ENCODE data around the gene RAB3A.

RAB3A gene

GRCh38 chr19:18198374-18198773, 5.5 kb downstream of the RAB3A start:
- TF ChIP-seq FOXP2 (optimal IDR thresholded peaks at IDR 0.05; ENCODE audit: control extremely low read depth, extremely low read length, insufficient read depth), result no peak
- TF ChIP-seq EZH2 (IDR thresholded peaks at IDR 0.05), result no peak
- TF ChIP-seq POLR2AphosphoS5 (IDR thresholded peaks at IDR 0.05; ENCODE audit: borderline replicate concordance, low read depth, low read length), result no peak
- no peak for DNase-seq (ENCODE audit: low read depth, low spot score)
- Histone ChIP-seq H3K4me3 (no peak overlapping the region), H3K9ac (ENCODE audit: insufficient read length) (no peak overlapping the region), H3K27ac (no peak overlapping the region), H3K36me3 (ENCODE audit: insufficient read depth, low read length) (peaks cover 19% of the 10 kb centered on the region; the same call in 1 of the 2 replicates), H3K9me3 (ENCODE audit: low read depth, low read length) (no peaks in the 10 kb centered on the region)

DNA sequence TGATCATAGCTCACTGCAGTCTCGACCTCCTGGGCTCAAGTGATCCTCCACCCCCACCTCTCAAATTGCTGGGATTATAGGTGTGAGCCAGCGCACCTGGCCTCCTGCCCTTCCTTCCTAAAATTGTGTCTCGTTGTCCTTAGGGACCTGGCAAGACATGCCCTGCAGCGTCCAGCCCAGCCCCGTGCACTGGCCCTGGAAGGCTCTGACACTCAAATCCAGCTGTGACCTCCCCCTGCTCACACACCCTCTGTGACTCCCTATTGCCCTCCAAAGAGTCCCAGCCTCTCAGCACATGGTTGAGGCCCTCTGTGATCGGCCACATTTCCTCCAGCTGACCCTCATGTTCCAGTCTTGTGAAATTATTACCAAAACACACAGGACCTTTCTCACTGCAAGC, 5.9 kb downstream of the RAB3A start:
- Histone ChIP-seq H3K27ac (no peak overlapping the region), H3K36me3 (ENCODE audit: insufficient read depth, low read length) (peaks cover 19% of the 10 kb centered on the region; the same call in 1 of the 2 replicates), H3K4me3 (no peak overlapping the region), H3K9ac (ENCODE audit: insufficient read length) (no peak overlapping the region), H3K9me3 (ENCODE audit: low read depth, low read length) (no peaks in the 10 kb centered on the region)
- DNase-seq (ENCODE audit: low read depth, low spot score), result no peak
- no peak for TF ChIP-seq POLR2AphosphoS5 (IDR thresholded peaks at IDR 0.05; ENCODE audit: borderline replicate concordance, low read depth, low read length)
- TF ChIP-seq FOXP2 (optimal IDR thresholded peaks at IDR 0.05; ENCODE audit: control extremely low read depth, extremely low read length, insufficient read depth), result no peak
- TF ChIP-seq EZH2 (IDR thresholded peaks at IDR 0.05), result no peak

DNA sequence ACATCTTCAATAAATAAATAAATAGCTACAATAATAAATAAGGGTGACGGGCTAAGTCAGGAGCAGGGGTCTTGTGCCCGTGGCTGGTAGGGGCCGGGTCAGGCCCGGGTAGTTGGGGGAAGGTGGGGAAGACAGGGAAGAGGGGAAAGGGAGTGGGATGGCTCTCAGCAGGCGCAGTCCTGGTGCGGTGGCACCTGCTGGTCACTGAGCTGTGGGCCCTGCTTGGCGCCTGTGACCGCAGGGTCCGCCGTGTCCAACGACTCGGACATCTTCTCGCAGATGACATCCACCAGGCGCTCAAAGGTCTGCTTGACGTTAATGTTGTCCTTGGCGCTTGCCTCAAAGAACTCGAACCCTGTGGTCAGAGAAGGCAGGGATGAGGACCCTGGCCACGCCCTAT, 6.5 kb downstream of the RAB3A start:
- DNase-seq (ENCODE audit: low read depth, low spot score), result no peak
- H3K36me3 ChIP-seq (ENCODE audit: insufficient read depth, low read length), result peaks cover 19% of the 10 kb centered on the region; the same call in 1 of the 2 replicates
- H3K9ac ChIP-seq (ENCODE audit: insufficient read length), result no peak overlapping the region
- no peak overlapping the region for H3K4me3 ChIP-seq
- no peak for TF ChIP-seq EZH2 (IDR thresholded peaks at IDR 0.05)
- TF ChIP-seq FOXP2 (optimal IDR thresholded peaks at IDR 0.05; ENCODE audit: control extremely low read depth, extremely low read length, insufficient read depth), result no peak
- no peak for TF ChIP-seq POLR2AphosphoS5 (IDR thresholded peaks at IDR 0.05; ENCODE audit: borderline replicate concordance, low read depth, low read length)
- H3K9me3 ChIP-seq (ENCODE audit: low read depth, low read length), result no peaks in the 10 kb centered on the region
- H3K27ac ChIP-seq, result no peak overlapping the region

DNA sequence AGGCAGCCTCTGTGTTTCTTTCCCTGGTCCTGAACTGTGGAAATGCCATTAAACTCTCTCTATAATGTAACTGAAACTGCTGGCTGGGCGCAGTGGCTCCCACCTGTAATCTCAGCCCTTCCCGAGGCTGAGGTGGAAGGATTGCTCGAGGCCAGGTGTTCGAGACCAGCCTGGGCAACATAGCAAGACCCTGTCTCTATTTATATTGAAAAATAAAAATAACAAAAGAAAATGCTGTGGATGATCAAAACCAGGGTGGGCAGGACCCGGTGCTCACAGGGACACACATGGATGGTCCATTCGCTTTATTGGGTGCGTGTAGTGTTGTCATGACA, 7.4 kb downstream of the RAB3A start:
- no peak for DNase-seq (ENCODE audit: low read depth, low spot score)
- Histone ChIP-seq H3K9me3 (ENCODE audit: low read depth, low read length) (no peaks in the 10 kb centered on the region), H3K9ac (ENCODE audit: insufficient read length) (no peak overlapping the region), H3K4me3 (no peak overlapping the region), H3K36me3 (ENCODE audit: insufficient read depth, low read length) (peaks cover 17% of the 10 kb centered on the region; the same call in 1 of the 2 replicates), H3K27ac (no peak overlapping the region)
- TF ChIP-seq POLR2AphosphoS5 (IDR thresholded peaks at IDR 0.05; ENCODE audit: borderline replicate concordance, low read depth, low read length), result no peak
- TF ChIP-seq FOXP2 (optimal IDR thresholded peaks at IDR 0.05; ENCODE audit: control extremely low read depth, extremely low read length, insufficient read depth), result no peak
- no peak for TF ChIP-seq EZH2 (IDR thresholded peaks at IDR 0.05)

DNA sequence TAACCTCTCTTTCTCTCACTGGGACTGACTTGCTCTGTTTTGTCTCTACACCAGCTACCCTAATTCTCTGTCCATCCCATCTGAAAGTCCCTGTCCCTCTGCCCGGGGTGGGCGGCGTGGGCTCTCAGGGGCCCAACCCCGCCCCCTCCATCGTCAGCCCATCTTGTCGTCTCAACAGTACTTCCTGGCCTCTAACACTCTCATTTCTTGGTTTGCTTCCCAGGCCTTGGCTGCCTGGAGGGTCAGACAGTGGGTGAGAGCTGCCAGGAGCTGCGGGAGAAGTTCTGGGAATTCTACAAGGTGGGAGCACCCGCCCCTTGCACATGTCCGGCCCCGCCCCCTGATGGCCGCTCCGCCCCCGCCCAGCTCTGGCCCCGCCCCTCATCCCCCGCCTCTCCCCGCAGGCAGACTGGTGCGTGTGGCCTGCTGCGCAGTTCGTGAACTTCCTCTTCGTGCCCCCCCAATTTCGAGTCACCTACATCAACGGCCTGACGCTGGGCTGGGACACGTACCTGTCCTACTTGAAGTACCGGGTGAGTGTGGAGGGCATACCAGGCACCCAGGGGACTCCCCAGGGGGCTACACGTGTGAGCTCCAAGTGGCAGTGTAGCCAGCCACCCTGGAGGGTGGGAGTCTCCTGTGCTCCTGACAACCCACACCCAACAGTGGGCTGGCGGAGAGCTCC, 9.1 kb downstream of the RAB3A start:
- TF ChIP-seq EZH2 (IDR thresholded peaks at IDR 0.05) (no peak), POLR2AphosphoS5 (IDR thresholded peaks at IDR 0.05; ENCODE audit: borderline replicate concordance, low read depth, low read length) (no peak), FOXP2 (optimal IDR thresholded peaks at IDR 0.05; ENCODE audit: control extremely low read depth, extremely low read length, insufficient read depth) (no peak)

GRCh38 chr19:18194181-18194530, 9.7 kb downstream of the RAB3A start:
- H3K9ac ChIP-seq (ENCODE audit: insufficient read length), result no peak overlapping the region
- no peak overlapping the region for H3K27ac ChIP-seq

More for the DNA sequence above, 9.1 kb downstream of the RAB3A start:
- H3K9ac ChIP-seq (ENCODE audit: insufficient read length), result no peak overlapping the region
- H3K9me3 ChIP-seq (ENCODE audit: low read depth, low read length), result no peaks in the 10 kb centered on the region
- H3K27ac ChIP-seq, result no peak overlapping the region
- H3K4me3 ChIP-seq, result peak overlapping the region; percentile 93
- no peak for DNase-seq (ENCODE audit: low read depth, low spot score)
- peaks cover 11% of the 10 kb centered on the region; the same call in 1 of the 2 replicates for H3K36me3 ChIP-seq (ENCODE audit: insufficient read depth, low read length)

DNA sequence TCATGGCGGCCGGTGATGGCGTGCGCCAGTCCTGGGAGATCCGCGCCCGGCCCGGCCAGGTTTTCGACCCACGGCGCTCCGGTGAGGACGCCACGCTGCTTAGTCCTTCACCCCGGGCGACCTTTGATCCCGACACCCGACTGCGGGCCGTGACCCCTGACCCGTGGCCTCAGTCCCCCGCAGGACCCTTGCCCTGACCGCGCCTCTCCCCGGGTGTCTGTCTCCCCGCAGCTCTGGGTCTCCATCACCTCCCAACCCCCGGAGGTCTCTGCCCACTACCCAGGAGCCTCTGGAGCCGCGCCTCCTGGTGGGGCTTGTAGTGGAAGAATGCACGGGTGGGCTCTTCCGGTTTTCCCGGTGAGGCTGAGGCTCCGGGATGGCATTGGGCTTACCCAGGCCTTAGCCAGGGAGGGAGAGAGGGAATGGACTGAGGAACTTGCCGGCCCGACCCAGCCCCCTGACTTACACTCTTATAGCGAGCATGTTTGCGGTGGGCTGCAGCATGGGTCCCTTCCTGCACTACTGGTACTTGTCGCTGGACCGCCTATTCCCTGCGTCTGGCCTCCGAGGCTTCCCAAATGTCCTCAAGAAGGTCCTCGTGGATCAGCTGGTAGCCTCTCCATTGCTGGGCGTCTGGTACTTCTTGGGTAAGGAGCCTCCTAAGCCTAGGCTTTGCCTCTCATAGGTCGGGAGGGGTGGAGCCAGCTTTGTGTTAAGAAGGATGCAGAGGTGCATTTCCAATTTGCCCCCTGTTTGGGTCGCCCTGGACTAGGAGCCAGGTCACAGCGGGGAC, 10.3 kb downstream of the RAB3A start:
- no peak for DNase-seq (ENCODE audit: low read depth, low spot score)
- Histone ChIP-seq H3K36me3 (ENCODE audit: insufficient read depth, low read length) (peaks cover 8% of the 10 kb centered on the region; the same call in 1 of the 2 replicates), H3K9ac (ENCODE audit: insufficient read length) (peak overlapping the region; percentile 69), H3K27ac (no peak overlapping the region), H3K9me3 (ENCODE audit: low read depth, low read length) (no peaks in the 10 kb centered on the region), H3K4me3 (peak overlapping the region; percentile 93)
- TF ChIP-seq EZH2 (IDR thresholded peaks at IDR 0.05), result no peak

More at GRCh38 chr19:18194181-18194530, 9.7 kb downstream of the RAB3A start:
- no peak for DNase-seq (ENCODE audit: low read depth, low spot score)
- no peaks in the 10 kb centered on the region for H3K9me3 ChIP-seq (ENCODE audit: low read depth, low read length)
- peak overlapping the region; percentile 93 for H3K4me3 ChIP-seq
- TF ChIP-seq POLR2AphosphoS5 (IDR thresholded peaks at IDR 0.05; ENCODE audit: borderline replicate concordance, low read depth, low read length) (no peak), FOXP2 (optimal IDR thresholded peaks at IDR 0.05; ENCODE audit: control extremely low read depth, extremely low read length, insufficient read depth) (no peak), EZH2 (IDR thresholded peaks at IDR 0.05) (no peak)
- H3K36me3 ChIP-seq (ENCODE audit: insufficient read depth, low read length), result peaks cover 11% of the 10 kb centered on the region; the same call in 1 of the 2 replicates

DNA sequence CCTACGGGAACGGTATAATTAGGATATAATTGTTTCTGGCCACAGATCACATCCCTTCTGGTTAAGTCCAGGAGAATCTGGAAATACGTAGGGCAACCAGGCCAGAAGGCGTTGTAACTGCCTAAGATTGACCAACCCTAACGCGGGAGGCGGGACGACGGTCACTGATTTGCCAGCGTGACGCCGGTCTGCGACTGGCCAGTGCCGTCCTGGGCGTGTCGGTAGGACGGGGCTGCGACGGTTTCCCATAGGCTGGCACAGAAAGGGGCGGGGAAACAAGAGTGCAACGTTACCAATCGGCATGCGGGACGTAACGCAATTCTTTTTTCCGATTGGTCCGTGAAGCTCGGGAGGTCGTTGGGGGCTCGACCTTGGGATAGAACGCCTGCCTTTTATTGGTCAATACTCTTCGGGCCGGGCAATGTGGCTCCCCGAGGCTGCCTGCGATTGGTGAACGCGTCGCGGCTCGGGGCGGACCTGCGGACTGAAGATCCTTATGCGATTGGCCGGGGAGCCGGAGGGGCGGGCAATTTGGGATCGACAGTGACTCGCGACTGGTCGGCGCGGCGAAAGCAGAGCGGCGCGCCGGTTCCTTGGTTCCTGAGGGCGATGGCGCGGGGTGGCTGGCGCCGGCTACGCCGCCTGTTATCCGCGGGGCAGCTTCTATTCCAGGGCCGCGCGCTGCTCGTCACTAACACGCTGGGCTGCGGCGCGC, 11.0 kb downstream of the RAB3A start, which contains the start of gene MPV17L2:
TSS of gene MPV17L2 (plus strand) at position 546 of the 715 bp plus-strand sequence. CDS start at position 610, 64 bp downstream.
- TF ChIP-seq POLR2AphosphoS5 (IDR thresholded peaks at IDR 0.05; ENCODE audit: borderline replicate concordance, low read depth, low read length), result peak; percentile 58
- no peak for TF ChIP-seq EZH2 (IDR thresholded peaks at IDR 0.05)
- Histone ChIP-seq H3K4me3 (peak within 1 kb of the TSS; percentile 93), H3K9ac (ENCODE audit: insufficient read length) (peak within 1 kb of the TSS; percentile 82), H3K27ac (peak within 1 kb of the TSS; percentile 78), H3K9me3 (ENCODE audit: low read depth, low read length) (no peaks in the 10 kb centered on the region), H3K36me3 (ENCODE audit: insufficient read depth, low read length) (peaks cover under 1% of the 10 kb centered on the region; the same call in 1 of the 2 replicates)
- peak; percentile 99 for DNase-seq (ENCODE audit: low read depth, low spot score)
